MCF 10A (cell line): ENCODE data around the gene OR6F1. TPM values are rescaled to one million over a fixed set of nuclear protein-coding genes. Genes with fewer than 3 reads are reported as not detected.
"Not testable (repeated sequence)": the region's sequence is repeated elsewhere in the genome, so short reads cannot be mapped to it uniquely, and the experiment has no call there.

Source experiments
- BruUV-seq: library from RNA; stranded (reverse); fragments of 400-500 nt; replicated peaks from 2 replicates; lab custom pipeline; 2021; lab: Mats Ljungman, UMichigan
- CTCF ChIA-PET: fragments of 300-600 bp; sonication (Branson Sonifier 250); formaldehyde crosslinking; extraction: SDS; loops from one replicate; lab custom pipeline; 2021; ENCODE audit warnings: antibody characterized with exemption, inconsistent platforms; lab: Yijun Ruan, JAX
- POLR2A ChIA-PET: fragments of 300-600, 350-650 bp; sonication (Branson Sonifier 250); formaldehyde crosslinking; extraction: SDS; loops from one replicate; lab custom pipeline; 2020; ENCODE audit warnings: antibody characterized with exemption, inconsistent platforms; lab: Yijun Ruan, JAX
- DNase-seq: peaks from one replicate; pipeline ENCODE4 v3.0.0-alpha.2; 2018; ENCODE audit not compliant: unreplicated experiment
- H3K27ac Mint-ChIP-seq: one replicate; pipeline ENCODE4 v1.8.0; 2022; ENCODE audit warnings: mild to moderate bottlenecking, low read depth, mixed read lengths; ENCODE audit not compliant: unreplicated experiment
- H3K27me3 Mint-ChIP-seq: one replicate; pipeline ENCODE4 v1.8.0; 2022; ENCODE audit warnings: mixed read lengths; ENCODE audit not compliant: insufficient read depth, unreplicated experiment
- H3K36me3 Mint-ChIP-seq: one replicate; pipeline ENCODE4 v1.8.0; 2022; ENCODE audit warnings: mild to moderate bottlenecking, moderate library complexity, mixed read lengths; ENCODE audit not compliant: insufficient read depth, unreplicated experiment
- H3K4me1 Mint-ChIP-seq: one replicate; pipeline ENCODE4 v1.8.0; 2022; ENCODE audit warnings: mixed read lengths; ENCODE audit not compliant: insufficient read depth, unreplicated experiment
- H3K4me3 Mint-ChIP-seq: one replicate; pipeline ENCODE4 v1.8.0; 2022; ENCODE audit warnings: mild to moderate bottlenecking, moderate library complexity, mixed read lengths; ENCODE audit not compliant: unreplicated experiment
- H3K9me3 Mint-ChIP-seq: one replicate; pipeline ENCODE4 v1.8.0; 2022; ENCODE audit warnings: mixed read lengths; ENCODE audit not compliant: unreplicated experiment
- CTCF ChIP-seq: fragments of 200-600 bp; IDR thresholded peaks from one replicate; pipeline ENCODE4 v1.8.0; 2022; ENCODE audit warnings: antibody characterized with exemption, mild to moderate bottlenecking; ENCODE audit not compliant: unreplicated experiment
- intact Hi-C: fragments of 100-400 bp; cut with micrococcal nuclease; formaldehyde crosslinking; loops from 2 replicates; pipeline ENCODE4 v1.14.1; 2022
- total RNA-seq: library from RNA; stranded (reverse); gene quantifications from 2 replicates; pipeline ENCODE4 v1.2.3, GENCODE V29; 2022

OR6F1 gene
- total RNA-seq, 1 experiment from 2014 or later, result not detected

- intact Hi-C loops, result no loop called here
- no peaks in the 10 kb centered on the region for H3K27me3 Mint-ChIP-seq
Observed at GRCh38 chr1:247748041-247748440, 31.6 kb upstream of the OR6F1 start, which contains the start of gene OR14A2. Gene OR14A2, minus strand, starts transcription at chr1:247748141.

GRCh38 chr1:247747616-247748015, 31.2 kb upstream of the OR6F1 start:
- CTCF ChIA-PET, result no interaction called here
- intact Hi-C loops, result loop anchor here (2.0 kb wide), 1 partner anchor 159 kb away; no protein-coding TSS in a partner anchor
- Mint-ChIP-seq H3K27ac (peak overlapping the region; percentile 72), H3K4me3 (no peak overlapping the region), H3K4me1 (peaks cover 26% of the 10 kb centered on the region), H3K27me3 (no peaks in the 10 kb centered on the region), H3K36me3 (no peaks in the 10 kb centered on the region), H3K9me3 (peaks cover 11% of the 10 kb centered on the region)
- TF ChIP-seq CTCF, result no peak
- peak; percentile 67 for DNase-seq
- POLR2A ChIA-PET, result no interaction called here
- no TSS peak for BruUV-seq

More at GRCh38 chr1:247748041-247748440, 31.6 kb upstream of the OR6F1 start, which contains the start of gene OR14A2:
- ChIA-PET POLR2A (interaction anchor here (1.4 kb wide), 1 partner anchor 16 kb away, joined by 3 read pairs; no protein-coding TSS in a partner anchor), CTCF (no interaction called here)
- Mint-ChIP-seq H3K27ac (peak within 1 kb of the TSS; percentile 72), H3K9me3 (peaks cover 11% of the 10 kb centered on the region), H3K4me1 (peaks cover 25% of the 10 kb centered on the region), H3K4me3 (no peak within 1 kb of the TSS), H3K36me3 (no peaks in the 10 kb centered on the region)
- no peak for DNase-seq
- no TSS peak for BruUV-seq
- TF ChIP-seq CTCF, result no peak

- peak overlapping the region; percentile 72 for H3K27ac Mint-ChIP-seq
- DNase-seq, result peak; percentile 77
Observed at GRCh38 chr1:247746391-247746935, 30.0 kb upstream of the OR6F1 start.

GRCh38 chr1:247742215-247742760, 25.8 kb upstream of the OR6F1 start:
- CTCF ChIA-PET, result interaction anchor here (0.6 kb wide), 1 partner anchor 202 kb away, joined by 3 read pairs; no protein-coding TSS in a partner anchor

More at GRCh38 chr1:247746391-247746935, 30.0 kb upstream of the OR6F1 start:
- no peak overlapping the region for H3K4me3 Mint-ChIP-seq
- H3K27me3 Mint-ChIP-seq, result no peaks in the 10 kb centered on the region
- BruUV-seq, result no TSS peak
- intact Hi-C loops, result loop anchor here (2.0 kb wide), 1 partner anchor 160 kb away; no protein-coding TSS in a partner anchor
- H3K36me3 Mint-ChIP-seq, result no peaks in the 10 kb centered on the region
- no peak for TF ChIP-seq CTCF
- CTCF ChIA-PET, result interaction anchor here (0.7 to 1.8 kb wide), 5 partner anchors 9 to 65 kb away, joined by 3 to 6 read pairs (median 3); no protein-coding TSS in a partner anchor
- peaks cover 11% of the 10 kb centered on the region for H3K9me3 Mint-ChIP-seq
- H3K4me1 Mint-ChIP-seq, result peaks cover 36% of the 10 kb centered on the region
- POLR2A ChIA-PET, result interaction anchor here (0.6 to 1.0 kb wide), 2 partner anchors 16 to 21 kb away, joined by 3 read pairs; no protein-coding TSS in a partner anchor

More at GRCh38 chr1:247742215-247742760, 25.8 kb upstream of the OR6F1 start:
- intact Hi-C loops, H3K36me3 Mint-ChIP-seq, BruUV-seq, H3K27me3 Mint-ChIP-seq, H3K9me3 Mint-ChIP-seq, H3K4me3 Mint-ChIP-seq: not testable (repeated sequence)
- peaks cover 31% of the 10 kb centered on the region for H3K4me1 Mint-ChIP-seq
- peak; percentile 14 for DNase-seq
- peak overlapping the region; percentile 13 for H3K27ac Mint-ChIP-seq
- POLR2A ChIA-PET, result interaction anchor here (1.1 to 1.5 kb wide), 3 partner anchors 8 to 14 kb away, joined by 3 to 4 read pairs (median 4); no protein-coding TSS in a partner anchor
